ENCODE data around the gene ZNF362.

Gene ZNF362

DNA sequence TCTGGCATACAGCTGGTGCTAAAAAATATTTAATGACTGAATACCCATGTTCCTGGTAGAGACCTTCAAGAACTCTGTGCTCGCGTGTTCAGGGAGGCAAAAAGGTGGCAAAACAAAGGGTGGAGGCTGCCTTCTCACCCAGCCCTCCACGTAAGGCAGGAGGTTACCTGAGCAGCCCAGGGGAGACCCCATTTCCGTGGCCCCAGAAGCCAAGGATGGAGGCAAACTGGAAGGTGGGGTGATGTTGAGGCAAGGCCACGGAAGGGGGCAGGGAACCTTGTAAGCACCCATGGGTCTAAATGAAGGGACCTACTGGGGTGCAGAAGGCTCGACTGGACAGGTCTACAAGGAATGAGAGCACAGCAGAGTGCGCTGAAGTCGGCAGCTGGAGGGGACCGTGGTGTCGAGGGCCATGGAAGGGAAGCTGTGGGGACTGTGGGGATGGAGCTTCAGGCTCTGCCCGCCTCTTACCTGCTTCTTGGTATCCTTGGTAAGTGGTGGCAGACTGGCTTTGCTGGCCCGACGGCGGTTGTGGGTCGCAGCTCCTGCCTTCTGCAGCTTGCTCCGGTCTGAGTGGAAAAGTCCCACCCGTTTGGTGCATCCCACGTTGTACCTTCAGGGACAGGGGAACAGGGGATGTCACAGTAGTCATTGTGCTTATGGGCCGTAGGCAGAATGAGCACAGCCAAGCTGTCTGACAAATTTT lies 73.5 kb downstream of the ZNF362 start:
- TF ChIP-seq, protein P1, sequence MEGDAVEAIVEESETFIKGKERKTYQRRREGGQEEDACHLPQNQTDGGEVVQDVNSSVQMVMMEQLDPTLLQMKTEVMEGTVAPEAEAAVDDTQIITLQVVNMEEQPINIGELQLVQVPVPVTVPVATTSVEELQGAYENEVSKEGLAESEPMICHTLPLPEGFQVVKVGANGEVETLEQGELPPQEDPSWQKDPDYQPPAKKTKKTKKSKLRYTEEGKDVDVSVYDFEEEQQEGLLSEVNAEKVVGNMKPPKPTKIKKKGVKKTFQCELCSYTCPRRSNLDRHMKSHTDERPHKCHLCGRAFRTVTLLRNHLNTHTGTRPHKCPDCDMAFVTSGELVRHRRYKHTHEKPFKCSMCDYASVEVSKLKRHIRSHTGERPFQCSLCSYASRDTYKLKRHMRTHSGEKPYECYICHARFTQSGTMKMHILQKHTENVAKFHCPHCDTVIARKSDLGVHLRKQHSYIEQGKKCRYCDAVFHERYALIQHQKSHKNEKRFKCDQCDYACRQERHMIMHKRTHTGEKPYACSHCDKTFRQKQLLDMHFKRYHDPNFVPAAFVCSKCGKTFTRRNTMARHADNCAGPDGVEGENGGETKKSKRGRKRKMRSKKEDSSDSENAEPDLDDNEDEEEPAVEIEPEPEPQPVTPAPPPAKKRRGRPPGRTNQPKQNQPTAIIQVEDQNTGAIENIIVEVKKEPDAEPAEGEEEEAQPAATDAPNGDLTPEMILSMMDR (conservative IDR thresholded peaks at IDR 0.05) = no peak
- no peak for TF ChIP-seq ZFX (IDR thresholded peaks at IDR 0.05)
- no peak overlapping the region for H3K27ac ChIP-seq

DNA sequence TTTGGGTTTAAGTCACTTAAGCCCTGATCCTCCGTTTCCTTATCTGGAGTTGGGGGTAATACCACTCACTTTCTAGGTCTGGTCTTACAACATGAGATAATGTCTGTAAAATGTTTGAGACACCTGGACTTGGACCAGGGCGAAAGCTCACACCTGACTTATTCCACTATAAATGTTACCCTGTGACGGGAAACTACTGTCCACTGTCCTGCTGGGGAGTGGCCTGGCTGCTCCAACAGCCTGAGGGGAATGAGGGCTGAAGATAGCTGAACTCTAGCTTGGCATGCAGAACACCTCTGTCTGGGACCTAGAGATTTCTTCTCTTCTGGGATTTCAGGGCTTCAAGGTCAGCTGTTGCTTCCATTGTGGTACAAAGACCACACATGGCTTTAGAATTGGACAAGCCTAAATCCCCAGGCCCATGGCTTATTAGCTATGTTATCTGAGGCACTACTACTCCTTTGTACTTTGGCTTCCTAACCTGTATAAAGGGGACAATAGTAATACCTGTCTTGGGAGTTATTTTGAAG lies 74.1 kb downstream of the ZNF362 start:
- no peak overlapping the region for H3K27ac ChIP-seq
- TF ChIP-seq, protein P1 (conservative IDR thresholded peaks at IDR 0.05) = no peak
- TF ChIP-seq ZFX (IDR thresholded peaks at IDR 0.05) = no peak

DNA sequence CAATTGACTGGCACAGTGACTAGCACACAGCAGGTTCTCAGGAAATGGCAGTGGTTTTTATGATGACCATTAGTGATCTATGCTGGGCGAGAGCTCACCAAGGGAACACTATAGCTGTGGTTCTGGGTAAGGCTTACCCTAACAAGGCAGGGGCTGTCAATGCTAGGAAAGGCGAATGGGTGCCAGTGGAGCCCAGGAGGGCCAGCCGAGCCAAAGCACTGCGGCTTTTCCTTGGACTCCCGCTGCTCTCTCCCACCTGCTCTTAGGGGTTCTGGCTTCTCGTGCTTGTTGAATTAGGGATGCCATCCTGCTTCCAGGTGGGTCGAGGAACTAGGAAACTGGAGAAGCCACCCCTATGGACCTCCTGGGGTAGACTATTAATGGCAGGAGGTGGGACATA lies 74.6 kb downstream of the ZNF362 start:
- no peak for TF ChIP-seq ZFX (IDR thresholded peaks at IDR 0.05)
- TF ChIP-seq, protein P1 (conservative IDR thresholded peaks at IDR 0.05) = no peak
- no peak overlapping the region for H3K27ac ChIP-seq

DNA sequence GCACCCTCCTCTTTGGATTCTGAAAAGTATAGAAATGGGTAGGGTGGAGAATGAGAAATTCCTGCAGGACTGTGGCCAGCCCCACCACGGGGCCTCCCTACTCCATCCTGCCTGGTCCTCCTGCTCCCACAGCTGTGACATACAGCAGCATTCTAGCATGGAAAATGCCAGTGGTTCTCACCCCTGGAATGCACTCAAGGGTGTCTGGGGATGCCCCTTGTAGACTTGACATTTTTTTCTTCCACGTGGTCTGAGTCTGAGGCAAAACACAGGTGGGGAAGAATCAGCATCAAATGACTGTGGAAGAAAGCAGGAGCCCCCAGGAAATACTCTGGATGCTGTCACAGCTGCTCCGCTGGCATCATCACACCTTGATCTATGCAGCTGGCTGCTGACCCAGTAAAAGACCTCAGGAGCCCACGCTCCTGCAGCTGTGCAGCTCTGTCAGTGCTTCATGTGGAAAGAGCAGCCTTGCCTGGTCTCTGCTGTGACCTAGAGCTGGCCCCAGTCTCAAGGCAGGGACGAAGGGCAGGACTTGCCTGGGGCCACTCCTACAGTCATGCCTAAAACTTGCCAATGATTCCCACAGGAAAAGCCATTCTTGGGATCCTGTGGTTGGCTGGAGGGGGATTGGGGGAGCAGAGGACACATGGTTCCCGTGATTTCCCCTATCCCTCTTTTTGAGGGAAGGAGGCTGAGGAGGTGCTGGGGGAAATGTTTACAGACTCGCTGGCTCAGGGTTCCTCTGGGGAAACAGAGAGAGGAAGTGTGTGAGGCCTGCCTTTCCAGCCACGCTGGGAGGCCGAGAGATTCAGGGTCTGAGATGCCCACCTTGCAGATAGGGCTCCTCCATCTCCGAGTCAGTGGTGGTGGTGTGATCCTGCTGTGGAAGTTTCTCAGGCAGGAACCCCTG lies 75.4 kb downstream of the ZNF362 start:
- no peak overlapping the region for H3K27ac ChIP-seq
- TF ChIP-seq ZFX (IDR thresholded peaks at IDR 0.05) = no peak
- TF ChIP-seq, protein P1 (conservative IDR thresholded peaks at IDR 0.05) = no peak

DNA sequence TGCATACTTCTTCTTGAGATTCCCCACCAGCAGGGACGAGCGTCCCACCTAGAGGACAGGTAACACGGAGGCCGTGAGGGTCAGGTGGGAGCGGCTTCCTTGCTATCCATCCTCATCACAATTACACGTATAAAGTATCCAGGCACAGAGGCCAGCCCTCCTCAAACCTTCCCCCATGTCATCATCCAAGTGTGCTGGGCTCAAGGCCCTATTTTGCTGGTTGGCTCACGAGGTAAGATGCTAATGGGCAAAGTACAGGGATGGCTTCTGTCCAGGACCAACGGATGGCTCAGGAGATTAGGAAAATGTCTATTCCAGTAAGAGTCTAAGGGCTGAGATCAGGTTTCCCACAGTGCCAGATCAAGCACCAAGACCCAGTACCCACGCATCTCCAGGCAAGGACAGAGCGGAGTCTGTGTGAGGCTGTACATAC lies 76.1 kb downstream of the ZNF362 start:
- no peak for TF ChIP-seq ZFX (IDR thresholded peaks at IDR 0.05)
- TF ChIP-seq, protein P1 (conservative IDR thresholded peaks at IDR 0.05) = no peak
- H3K27ac ChIP-seq = no peak overlapping the region

DNA sequence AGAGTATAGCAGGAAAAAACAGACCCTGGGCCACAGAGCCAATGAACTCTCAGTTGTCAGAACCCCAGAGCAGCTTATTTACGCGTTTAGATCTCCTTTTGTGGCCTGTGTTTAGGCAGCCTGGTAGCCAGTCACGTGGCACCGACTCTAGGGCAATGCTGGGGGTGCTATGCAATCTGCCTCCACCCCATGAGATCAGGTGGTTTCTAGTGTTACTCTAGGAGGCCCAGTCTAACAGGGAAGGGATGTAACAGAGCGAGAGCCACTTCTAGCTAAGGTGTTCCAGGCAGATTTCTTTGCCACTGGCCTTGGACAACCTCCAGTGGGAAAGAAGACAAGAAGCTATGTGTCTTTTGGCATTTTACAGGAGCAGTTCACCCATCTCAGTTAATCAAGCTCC lies 76.6 kb downstream of the ZNF362 start:
- no peak for TF ChIP-seq ZFX (IDR thresholded peaks at IDR 0.05)
- TF ChIP-seq, protein P1 (conservative IDR thresholded peaks at IDR 0.05) = no peak
- no peak overlapping the region for H3K27ac ChIP-seq

DNA sequence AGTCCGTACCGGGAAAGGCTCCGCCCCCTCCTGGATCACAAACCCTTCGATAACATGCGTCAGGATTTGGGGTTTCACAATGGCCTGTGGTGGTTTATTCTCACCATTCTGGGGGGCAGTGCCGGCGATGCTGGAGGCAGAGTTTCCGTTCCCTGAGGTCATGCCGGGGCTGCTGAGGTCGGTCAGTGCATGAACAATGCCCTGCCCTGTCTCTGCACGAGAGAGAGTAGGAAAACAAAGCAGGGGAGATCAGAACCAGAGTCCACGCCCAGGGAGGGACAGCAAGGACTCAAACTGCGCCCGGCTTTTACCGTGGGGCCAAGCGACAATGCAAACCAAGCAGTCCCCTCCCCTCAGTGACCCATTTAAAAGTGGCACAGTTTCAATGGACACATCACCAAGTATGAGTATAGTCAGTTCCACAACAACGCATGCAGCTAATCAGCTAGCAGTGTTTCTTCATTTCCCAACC lies 77.8 kb downstream of the ZNF362 start:
- H3K27ac ChIP-seq = no peak overlapping the region
- TF ChIP-seq, protein P1 (conservative IDR thresholded peaks at IDR 0.05) = no peak
- no peak for TF ChIP-seq ZFX (IDR thresholded peaks at IDR 0.05)
